ENCODE results near the gene ASPRV1. TPM values are rescaled to one million over a fixed set of nuclear protein-coding genes. Genes with fewer than 3 reads are reported as not detected.

The ASPRV1 gene
- polyA plus RNA-seq, 1 of the 3 experiments (the other 2 are of a cell fraction), result 0.20 TPM

GRCh38 chr2:70005752-70006446 is 44.5 kb upstream of the ASPRV1 start (continued):
- no peak for TF ChIP-seq USF2 (IDR thresholded peaks at IDR 0.05; ENCODE audit: borderline replicate concordance, low read depth, low read length)
- TF ChIP-seq RAD21 (IDR thresholded peaks at IDR 0.05; ENCODE audit: low read length), result no peak
- no peak for TF ChIP-seq MEF2A (IDR thresholded peaks at IDR 0.05; ENCODE audit: borderline replicate concordance, low read depth)
- TF ChIP-seq TAF1 (IDR thresholded peaks at IDR 0.05; ENCODE audit: borderline replicate concordance, low read depth, low read length), result no peak
- TF ChIP-seq SIN3A (IDR thresholded peaks at IDR 0.05; ENCODE audit: borderline replicate concordance, low read depth, low read length), result no peak
- no peak for TF ChIP-seq FOSL2 (IDR thresholded peaks at IDR 0.05; ENCODE audit: borderline replicate concordance, low read depth)
- TF ChIP-seq ZBTB33 (IDR thresholded peaks at IDR 0.05; ENCODE audit: borderline replicate concordance, low read depth), result no peak

- H3K27me3 ChIP-seq (ENCODE audit: insufficient read depth), result no peaks in the 10 kb centered on the region
- no peaks in the 10 kb centered on the region for H3K9me2 ChIP-seq
- H3K79me2 ChIP-seq (ENCODE audit: insufficient read depth), result no peaks in the 10 kb centered on the region
- TF ChIP-seq RXRA (IDR thresholded peaks at IDR 0.05; ENCODE audit: borderline replicate concordance, low read depth) (no peak), JUND (IDR thresholded peaks at IDR 0.05) (no peak), SIN3A (IDR thresholded peaks at IDR 0.05; ENCODE audit: borderline replicate concordance, low read depth, low read length) (no peak), GABPA (IDR thresholded peaks at IDR 0.05; ENCODE audit: low read depth) (no peak), TAF1 (IDR thresholded peaks at IDR 0.05; ENCODE audit: borderline replicate concordance, low read depth, low read length) (no peak), FOSL2 (IDR thresholded peaks at IDR 0.05; ENCODE audit: borderline replicate concordance, low read depth) (no peak), ELF1 (IDR thresholded peaks at IDR 0.05) (no peak), FOXJ3 (CRISPR knock-in tag; IDR thresholded peaks at IDR 0.05) (no peak), NRF1 (IDR thresholded peaks at IDR 0.05; ENCODE audit: low read depth, low read length) (no peak), RAD21 (IDR thresholded peaks at IDR 0.05; ENCODE audit: low read length) (no peak), IRF3 (IDR thresholded peaks at IDR 0.05; ENCODE audit: low read depth, low read length) (no peak), MAX (IDR thresholded peaks at IDR 0.05; ENCODE audit: low read depth) (no peak)
- no peak overlapping the region for H3K9ac ChIP-seq
- no peaks in the 10 kb centered on the region for H3K9me3 ChIP-seq
- ChIA-PET POLR2A (no interaction called here), CTCF (interaction anchor here (0.6 to 1.1 kb wide), 3 partner anchors 25 to 79 kb away, joined by 3 read pairs; no protein-coding TSS in a partner anchor)
- WGBS (ENCODE audit: low lambda C conversion rate), result 85% methylated on average over 2 of the region's 2 CpGs
- H4K20me1 ChIP-seq (ENCODE audit: insufficient read depth), result no peaks in the 10 kb centered on the region
- H3K4me2 ChIP-seq, result no peak overlapping the region
- DNase-seq, result no peak
- no peaks in the 10 kb centered on the region; a peak in 1 of 4 replicates for H3K4me1 ChIP-seq (ENCODE audit: control insufficient read depth in 1 of 2, insufficient read depth in 2 of 2, low read depth in 1 of 2, low read length in 1 of 2)
- no peak overlapping the region for H3K27ac ChIP-seq (ENCODE audit: low read depth in 2 of 2, low read length in 1 of 2)
- H3K4me3 ChIP-seq (ENCODE audit: low read depth in 2 of 2, low read length in 1 of 2), result no peak overlapping the region
- H3K36me3 ChIP-seq (replicated peaks in 1 of 2; ENCODE audit: control insufficient read depth in 1 of 2, insufficient read depth in 2 of 2, low read length in 1 of 2), result no peaks in the 10 kb centered on the region
- H2AFZ ChIP-seq (ENCODE audit: low read depth), result no peak overlapping the region
- peaks cover 2% of the 10 kb centered on the region for H3F3A ChIP-seq (replicated peaks; ENCODE audit: insufficient read depth)
These were observed 43.8 kb upstream of the ASPRV1 start for GRCh38 chr2:70005216-70005615.
